Measurements from ENCODE around the gene ATRAID. TPM values are rescaled to one million over a fixed set of nuclear protein-coding genes. Genes with fewer than 3 reads are reported as not detected.
"Not testable (repeated sequence)": the region's sequence is repeated elsewhere in the genome, so short reads cannot be mapped to it uniquely, and the experiment has no call there.

ATRAID gene
- total RNA-seq, 1 experiment from 2014 or later: 97.2 TPM

DNA sequence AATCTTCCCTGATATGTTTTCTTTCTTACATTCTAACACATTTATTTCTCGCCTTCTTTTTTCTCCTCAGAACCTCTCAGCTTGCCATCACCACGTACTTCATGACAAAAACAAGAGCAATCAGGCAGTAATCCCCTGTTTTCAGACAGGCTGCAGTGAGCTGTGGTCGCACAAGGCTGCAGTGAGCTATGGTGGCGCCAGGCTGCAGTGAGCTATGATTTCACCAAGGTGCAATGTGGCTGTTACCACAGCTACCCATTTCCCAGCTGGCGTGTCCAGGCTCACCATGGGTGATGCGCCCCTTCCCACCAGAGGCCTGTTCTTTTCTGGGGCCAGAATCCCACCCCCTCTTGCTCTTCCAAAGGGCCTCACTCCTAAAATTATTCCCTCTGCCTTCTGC, 37.2 kb upstream of the ATRAID start (continued):
- TF ChIP-seq, protein P1, sequence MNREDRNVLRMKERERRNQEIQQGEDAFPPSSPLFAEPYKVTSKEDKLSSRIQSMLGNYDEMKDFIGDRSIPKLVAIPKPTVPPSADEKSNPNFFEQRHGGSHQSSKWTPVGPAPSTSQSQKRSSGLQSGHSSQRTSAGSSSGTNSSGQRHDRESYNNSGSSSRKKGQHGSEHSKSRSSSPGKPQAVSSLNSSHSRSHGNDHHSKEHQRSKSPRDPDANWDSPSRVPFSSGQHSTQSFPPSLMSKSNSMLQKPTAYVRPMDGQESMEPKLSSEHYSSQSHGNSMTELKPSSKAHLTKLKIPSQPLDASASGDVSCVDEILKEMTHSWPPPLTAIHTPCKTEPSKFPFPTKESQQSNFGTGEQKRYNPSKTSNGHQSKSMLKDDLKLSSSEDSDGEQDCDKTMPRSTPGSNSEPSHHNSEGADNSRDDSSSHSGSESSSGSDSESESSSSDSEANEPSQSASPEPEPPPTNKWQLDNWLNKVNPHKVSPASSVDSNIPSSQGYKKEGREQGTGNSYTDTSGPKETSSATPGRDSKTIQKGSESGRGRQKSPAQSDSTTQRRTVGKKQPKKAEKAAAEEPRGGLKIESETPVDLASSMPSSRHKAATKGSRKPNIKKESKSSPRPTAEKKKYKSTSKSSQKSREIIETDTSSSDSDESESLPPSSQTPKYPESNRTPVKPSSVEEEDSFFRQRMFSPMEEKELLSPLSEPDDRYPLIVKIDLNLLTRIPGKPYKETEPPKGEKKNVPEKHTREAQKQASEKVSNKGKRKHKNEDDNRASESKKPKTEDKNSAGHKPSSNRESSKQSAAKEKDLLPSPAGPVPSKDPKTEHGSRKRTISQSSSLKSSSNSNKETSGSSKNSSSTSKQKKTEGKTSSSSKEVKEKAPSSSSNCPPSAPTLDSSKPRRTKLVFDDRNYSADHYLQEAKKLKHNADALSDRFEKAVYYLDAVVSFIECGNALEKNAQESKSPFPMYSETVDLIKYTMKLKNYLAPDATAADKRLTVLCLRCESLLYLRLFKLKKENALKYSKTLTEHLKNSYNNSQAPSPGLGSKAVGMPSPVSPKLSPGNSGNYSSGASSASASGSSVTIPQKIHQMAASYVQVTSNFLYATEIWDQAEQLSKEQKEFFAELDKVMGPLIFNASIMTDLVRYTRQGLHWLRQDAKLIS (CRISPR knock-in tag; IDR thresholded peaks at IDR 0.05; ENCODE audit: borderline replicate concordance): no peak
- TF ChIP-seq GRHL2 (CRISPR knock-in tag; IDR thresholded peaks at IDR 0.05; ENCODE audit: insufficient replicate concordance, severe bottlenecking) (no peak), MXD4 (CRISPR knock-in tag; IDR thresholded peaks at IDR 0.05; ENCODE audit: borderline replicate concordance) (no peak), JAZF1 (CRISPR knock-in tag; IDR thresholded peaks at IDR 0.05) (no peak), NR1H2 (CRISPR knock-in tag; IDR thresholded peaks at IDR 0.05) (no peak)

DNA sequence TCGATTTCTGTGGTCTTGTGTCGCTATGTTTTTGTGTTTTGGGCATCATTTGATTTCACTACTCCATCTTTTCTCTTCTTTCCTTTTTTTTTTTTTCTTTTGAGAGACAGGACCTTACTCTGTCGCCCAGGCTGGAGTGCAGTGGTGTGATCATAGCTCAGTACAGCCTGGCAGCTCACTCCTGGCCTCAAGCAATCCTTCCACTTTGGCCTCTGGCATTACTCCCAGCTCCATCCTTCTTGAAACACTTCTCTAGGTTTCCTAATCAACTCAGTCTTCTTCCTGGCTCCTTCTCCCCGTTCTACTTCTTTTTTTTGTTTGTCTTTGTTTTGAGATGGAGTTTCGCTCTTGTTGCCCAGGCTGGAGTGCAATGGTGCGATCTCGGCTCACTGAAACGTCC, 36.5 kb upstream of the ATRAID start:
- CTCF ChIA-PET: interaction anchor here (1.2 to 2.4 kb wide), 4 partner anchors 12 to 58 kb away, joined by 3 to 18 read pairs (median 8); partner anchors contain the start of gene PREB
- DNase-seq (ENCODE audit: low spot score): no peak
- H3K36me3 Mint-ChIP-seq: no peaks in the 10 kb centered on the region
- H3K4me3 Mint-ChIP-seq: no peak overlapping the region
- no peak for ATAC-seq
- H3K4me1 Mint-ChIP-seq: no peaks in the 10 kb centered on the region
- no peak overlapping the region for H3K27ac Mint-ChIP-seq
- H3K9me3 Mint-ChIP-seq: no peaks in the 10 kb centered on the region
- TF ChIP-seq ZNF121 (CRISPR knock-in tag; IDR thresholded peaks at IDR 0.05) (no peak), MXD4 (CRISPR knock-in tag; IDR thresholded peaks at IDR 0.05; ENCODE audit: borderline replicate concordance) (no peak), SP1 (CRISPR knock-in tag; conservative IDR thresholded peaks at IDR 0.05) (no peak), TEAD4 (CRISPR knock-in tag; IDR thresholded peaks at IDR 0.05) (no peak), NR1H2 (CRISPR knock-in tag; IDR thresholded peaks at IDR 0.05) (no peak), GRHL2 (CRISPR knock-in tag; IDR thresholded peaks at IDR 0.05; ENCODE audit: insufficient replicate concordance, severe bottlenecking) (no peak)
- TF ChIP-seq, protein P2, sequence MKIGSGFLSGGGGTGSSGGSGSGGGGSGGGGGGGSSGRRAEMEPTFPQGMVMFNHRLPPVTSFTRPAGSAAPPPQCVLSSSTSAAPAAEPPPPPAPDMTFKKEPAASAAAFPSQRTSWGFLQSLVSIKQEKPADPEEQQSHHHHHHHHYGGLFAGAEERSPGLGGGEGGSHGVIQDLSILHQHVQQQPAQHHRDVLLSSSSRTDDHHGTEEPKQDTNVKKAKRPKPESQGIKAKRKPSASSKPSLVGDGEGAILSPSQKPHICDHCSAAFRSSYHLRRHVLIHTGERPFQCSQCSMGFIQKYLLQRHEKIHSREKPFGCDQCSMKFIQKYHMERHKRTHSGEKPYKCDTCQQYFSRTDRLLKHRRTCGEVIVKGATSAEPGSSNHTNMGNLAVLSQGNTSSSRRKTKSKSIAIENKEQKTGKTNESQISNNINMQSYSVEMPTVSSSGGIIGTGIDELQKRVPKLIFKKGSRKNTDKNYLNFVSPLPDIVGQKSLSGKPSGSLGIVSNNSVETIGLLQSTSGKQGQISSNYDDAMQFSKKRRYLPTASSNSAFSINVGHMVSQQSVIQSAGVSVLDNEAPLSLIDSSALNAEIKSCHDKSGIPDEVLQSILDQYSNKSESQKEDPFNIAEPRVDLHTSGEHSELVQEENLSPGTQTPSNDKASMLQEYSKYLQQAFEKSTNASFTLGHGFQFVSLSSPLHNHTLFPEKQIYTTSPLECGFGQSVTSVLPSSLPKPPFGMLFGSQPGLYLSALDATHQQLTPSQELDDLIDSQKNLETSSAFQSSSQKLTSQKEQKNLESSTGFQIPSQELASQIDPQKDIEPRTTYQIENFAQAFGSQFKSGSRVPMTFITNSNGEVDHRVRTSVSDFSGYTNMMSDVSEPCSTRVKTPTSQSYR (CRISPR knock-in tag; IDR thresholded peaks at IDR 0.05): no peak
- TF ChIP-seq, protein P3, sequence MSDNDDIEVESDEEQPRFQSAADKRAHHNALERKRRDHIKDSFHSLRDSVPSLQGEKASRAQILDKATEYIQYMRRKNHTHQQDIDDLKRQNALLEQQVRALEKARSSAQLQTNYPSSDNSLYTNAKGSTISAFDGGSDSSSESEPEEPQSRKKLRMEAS (CRISPR knock-in tag; IDR thresholded peaks at IDR 0.05): no peak
- TF ChIP-seq, protein P4, sequence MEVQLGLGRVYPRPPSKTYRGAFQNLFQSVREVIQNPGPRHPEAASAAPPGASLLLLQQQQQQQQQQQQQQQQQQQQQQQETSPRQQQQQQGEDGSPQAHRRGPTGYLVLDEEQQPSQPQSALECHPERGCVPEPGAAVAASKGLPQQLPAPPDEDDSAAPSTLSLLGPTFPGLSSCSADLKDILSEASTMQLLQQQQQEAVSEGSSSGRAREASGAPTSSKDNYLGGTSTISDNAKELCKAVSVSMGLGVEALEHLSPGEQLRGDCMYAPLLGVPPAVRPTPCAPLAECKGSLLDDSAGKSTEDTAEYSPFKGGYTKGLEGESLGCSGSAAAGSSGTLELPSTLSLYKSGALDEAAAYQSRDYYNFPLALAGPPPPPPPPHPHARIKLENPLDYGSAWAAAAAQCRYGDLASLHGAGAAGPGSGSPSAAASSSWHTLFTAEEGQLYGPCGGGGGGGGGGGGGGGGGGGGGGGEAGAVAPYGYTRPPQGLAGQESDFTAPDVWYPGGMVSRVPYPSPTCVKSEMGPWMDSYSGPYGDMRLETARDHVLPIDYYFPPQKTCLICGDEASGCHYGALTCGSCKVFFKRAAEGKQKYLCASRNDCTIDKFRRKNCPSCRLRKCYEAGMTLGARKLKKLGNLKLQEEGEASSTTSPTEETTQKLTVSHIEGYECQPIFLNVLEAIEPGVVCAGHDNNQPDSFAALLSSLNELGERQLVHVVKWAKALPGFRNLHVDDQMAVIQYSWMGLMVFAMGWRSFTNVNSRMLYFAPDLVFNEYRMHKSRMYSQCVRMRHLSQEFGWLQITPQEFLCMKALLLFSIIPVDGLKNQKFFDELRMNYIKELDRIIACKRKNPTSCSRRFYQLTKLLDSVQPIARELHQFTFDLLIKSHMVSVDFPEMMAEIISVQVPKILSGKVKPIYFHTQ (CRISPR knock-in tag; IDR thresholded peaks at IDR 0.05): no peak
- POLR2A ChIA-PET: interaction anchor here (0.5 to 1.1 kb wide), 3 partner anchors 21 to 918 kb away, joined by 3 read pairs; no protein-coding TSS in a partner anchor
- peaks cover 9% of the 10 kb centered on the region for H3K27me3 Mint-ChIP-seq (ENCODE audit: low read depth)

DNA sequence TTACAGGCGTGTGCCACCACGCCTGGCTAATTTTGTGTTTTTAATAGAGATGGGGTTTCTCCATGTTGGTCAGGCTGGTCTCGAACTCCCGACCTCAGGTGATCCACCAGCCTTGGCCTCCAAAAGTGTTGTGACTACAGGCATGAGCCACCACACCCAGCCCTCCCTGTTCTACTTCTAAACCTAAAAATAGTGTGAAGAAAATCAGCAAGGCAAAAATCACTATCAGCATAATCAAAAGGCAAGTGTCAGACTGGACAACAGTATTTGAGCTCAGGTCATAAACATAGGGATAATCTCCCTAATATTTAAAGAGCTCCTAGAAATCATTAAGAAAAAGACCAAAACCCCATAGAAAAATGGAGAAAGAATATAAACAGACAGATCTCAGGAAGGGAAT, 36.1 kb upstream of the ATRAID start:
- ChIA-PET CTCF (interaction anchor here (2.1 to 2.4 kb wide), 2 partner anchors 16 to 42 kb away, joined by 12 to 18 read pairs; partner anchors contain the start of gene PREB), POLR2A (interaction anchor here (0.5 to 1.1 kb wide), 2 partner anchors 21 to 1993 kb away, joined by 3 read pairs; no protein-coding TSS in a partner anchor)
- ATAC-seq; H3K4me1 Mint-ChIP-seq; H3K36me3 Mint-ChIP-seq; H3K4me3 Mint-ChIP-seq; H3K27me3 Mint-ChIP-seq (ENCODE audit: low read depth); H3K9me3 Mint-ChIP-seq; DNase-seq (ENCODE audit: low spot score); H3K27ac Mint-ChIP-seq: not testable (repeated sequence)
